GM04503 (cell line): ENCODE measurements around the gene KIAA1549.

Experiments used
- DNase-seq: peaks from one replicate; pipeline ENCODE4 v3.0.0-alpha.2; 2012; ENCODE audit warnings: low read depth

The KIAA1549 gene

DNA sequence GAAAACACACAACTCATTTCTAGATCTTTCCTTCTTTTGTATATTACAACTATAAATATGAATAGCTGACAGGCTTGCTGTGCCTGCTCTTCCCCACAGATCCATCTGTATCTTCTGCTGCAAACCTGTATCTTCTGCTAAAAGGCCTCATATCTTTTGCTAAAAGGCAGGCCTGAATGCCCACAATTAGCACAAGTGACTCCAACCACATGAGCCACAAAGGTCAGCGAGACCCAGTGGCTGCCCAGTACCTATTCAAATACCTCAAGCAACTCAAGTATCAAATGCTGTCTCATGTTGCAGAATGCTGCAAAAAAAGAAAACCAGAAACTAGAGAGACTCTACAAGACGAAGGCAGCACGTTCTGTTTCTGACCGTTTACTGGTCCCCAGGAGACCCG lies 128.7 kb downstream of the KIAA1549 start:
- no peak for DNase-seq

DNA sequence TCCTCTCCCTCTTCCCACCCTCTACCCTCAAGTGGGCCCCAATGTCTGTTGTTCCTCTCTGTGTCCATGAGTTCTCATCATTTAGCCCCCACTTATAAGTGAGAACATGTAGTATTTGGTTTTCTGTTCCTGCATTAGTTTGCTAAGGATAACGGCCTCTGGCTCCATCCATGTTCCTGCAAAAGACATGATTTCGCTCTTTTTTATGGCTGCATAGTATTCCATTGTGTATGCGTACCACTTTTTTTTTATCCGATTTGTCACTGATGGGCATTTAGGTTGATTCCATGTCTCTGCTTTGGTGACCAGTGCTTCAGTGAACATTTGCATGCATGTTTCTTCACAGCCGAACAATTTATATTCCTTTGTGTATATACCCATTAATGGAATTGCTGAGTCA lies 131.5 kb downstream of the KIAA1549 start:
- DNase-seq = no peak

GRCh38 chr7:138848056-138848980 lies 132.9 kb downstream of the KIAA1549 start:
- DNase-seq = no peak

DNA sequence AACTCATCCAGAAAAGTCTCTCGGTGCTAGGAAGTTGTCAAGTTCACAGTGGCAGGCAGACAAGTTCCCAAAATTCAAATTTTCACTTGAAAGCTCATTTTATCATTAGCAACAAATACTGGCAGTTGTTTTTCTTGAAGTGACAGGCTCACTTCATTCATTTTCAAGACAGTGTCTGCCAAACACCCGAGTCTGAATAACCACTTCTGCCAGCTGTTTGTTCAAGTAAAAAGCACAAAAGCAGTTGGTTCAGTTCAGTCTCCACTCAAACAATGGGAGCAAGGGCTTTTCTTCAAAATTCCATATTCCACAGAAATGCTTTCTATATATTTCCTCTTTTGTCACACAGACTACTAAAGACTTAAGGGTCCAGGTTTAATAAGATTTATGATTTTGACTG lies 135.5 kb downstream of the KIAA1549 start:
- no peak for DNase-seq

DNA sequence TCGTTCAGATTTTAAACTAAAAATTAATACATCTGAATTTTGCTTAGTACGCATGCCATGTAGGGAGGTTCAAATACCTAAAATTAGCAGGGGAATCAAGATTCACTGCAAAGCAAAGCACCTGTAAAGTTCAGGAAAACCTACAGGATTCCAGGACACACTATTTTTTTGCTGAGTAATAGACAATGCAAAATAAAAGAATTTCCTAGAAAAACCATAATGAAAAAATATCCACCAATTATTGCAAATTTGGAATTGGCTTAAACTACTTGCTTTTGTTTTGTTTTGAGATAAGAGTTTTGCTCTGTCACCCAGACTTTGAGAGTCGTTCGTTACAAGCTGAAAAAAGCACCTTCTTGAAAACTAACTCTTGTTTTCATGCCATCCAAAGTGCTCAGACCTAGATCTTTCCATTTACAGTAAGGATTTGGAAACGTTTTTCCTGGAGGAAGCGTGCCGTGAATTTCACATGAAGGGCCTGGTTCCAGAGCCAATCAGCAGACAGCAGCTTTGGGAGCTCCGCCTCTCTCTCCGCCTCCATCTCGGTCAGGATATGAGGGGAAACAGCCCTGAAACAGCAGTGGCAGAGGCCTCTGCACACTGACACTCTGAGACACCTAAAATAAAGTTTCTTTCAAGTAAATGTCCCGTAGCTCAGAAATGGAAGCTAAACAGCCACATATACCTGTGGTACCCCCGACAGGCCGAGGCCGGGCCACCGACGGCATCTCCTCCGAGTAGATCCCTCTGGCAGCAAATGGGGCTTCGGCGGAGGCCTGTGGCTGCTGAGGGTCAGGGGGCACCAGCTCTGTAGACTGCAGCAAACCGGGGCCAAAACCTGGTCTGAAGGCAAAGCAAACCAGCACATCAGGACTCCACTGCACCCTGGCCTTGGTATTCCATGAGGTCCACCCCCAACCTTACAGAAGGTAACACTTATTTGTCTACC lies 137.3 kb downstream of the KIAA1549 start:
- no peak for DNase-seq

DNA sequence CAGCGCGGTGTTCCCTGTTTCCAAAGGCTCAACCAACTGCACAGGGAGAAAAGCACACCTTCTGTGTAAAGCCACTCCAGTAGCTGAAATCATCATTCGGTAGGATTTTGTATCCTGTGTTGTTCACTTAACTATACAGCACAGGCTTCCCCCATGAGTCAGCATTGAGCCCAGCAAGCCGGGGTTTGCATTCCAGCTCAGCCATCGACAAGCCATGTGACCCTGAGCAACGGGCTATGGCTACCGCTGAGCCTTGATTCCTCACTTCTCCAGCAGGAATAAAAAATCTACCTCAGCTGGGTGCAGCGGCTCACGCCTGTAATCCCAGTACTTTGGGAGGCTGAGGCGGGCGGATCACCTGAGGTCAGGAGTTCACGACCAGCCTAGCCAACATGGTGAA lies 139.1 kb downstream of the KIAA1549 start:
- no peak for DNase-seq

DNA sequence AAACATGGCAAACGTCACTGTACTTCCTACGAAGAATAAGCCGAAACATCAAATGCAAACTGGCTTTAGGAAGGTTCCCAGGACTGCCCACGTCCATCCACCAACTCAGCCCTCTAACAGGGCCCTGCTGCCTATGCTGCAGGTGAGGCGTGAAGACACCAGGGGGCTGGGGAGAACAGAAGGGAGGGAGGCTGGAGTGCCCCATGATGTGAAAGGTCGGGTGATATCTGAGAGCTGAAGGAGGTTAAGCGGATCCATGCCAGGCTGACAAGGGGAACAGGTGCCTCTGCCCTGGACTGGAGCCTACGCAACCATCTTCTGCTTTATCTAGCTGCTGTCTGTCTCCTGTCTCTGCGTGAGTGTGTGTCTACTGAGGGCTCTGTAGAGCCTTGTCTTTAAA lies 143.0 kb downstream of the KIAA1549 start:
- DNase-seq = no peak

- DNase-seq = no peak
These were observed 143.6 kb downstream of the KIAA1549 start for GRCh38 chr7:138837627-138838026.

DNA sequence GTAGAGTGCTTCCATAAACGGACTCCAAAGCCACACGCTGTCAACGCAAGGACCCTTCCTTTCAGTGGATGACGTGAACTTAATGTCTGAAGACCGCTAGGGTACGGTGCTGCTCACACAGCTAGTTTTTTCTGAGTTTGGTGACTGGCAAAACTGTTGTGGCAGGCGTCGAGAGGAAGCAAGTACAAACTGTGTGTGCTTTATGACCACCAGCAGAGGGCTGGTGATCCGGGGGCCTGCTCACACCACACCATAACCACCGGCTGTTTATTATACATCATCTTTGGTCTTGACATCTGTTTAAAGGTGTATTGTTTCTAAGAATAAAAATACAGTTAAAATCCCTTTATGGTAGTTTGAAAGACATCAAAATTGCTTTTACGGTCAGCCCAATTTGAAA lies 146.1 kb downstream of the KIAA1549 start:
- no peak for DNase-seq

- DNase-seq = no peak
These were observed 146.6 kb downstream of the KIAA1549 start for GRCh38 chr7:138834583-138834982.

- DNase-seq = no peak
These were observed 147.6 kb downstream of the KIAA1549 start for GRCh38 chr7:138833596-138833995.

GRCh38 chr7:138832966-138833365 lies 148.2 kb downstream of the KIAA1549 start:
- DNase-seq = no peak

GRCh38 chr7:138829335-138829734 lies 151.9 kb downstream of the KIAA1549 start:
- no peak for DNase-seq

DNA sequence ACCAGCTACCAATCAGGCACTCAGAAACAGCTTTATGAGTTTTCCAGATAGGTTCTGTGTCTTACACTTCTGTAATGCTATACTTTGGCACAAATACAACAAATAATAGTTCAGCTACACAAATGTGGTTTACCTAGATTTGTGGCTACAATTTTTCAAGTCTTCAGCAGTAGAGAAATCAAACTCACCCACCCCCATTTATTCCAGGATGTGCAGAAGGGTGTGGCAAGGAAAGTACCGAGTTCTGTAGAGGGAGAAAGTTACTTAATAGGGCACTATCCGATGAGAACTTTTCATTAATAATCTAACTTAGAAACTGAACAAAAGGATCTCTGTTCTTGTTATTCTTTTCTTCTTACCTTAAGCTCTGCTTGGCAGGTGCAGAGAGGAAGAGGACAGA lies 152.9 kb downstream of the KIAA1549 start:
- DNase-seq = no peak

- DNase-seq = no peak
These were observed 156.0 kb downstream of the KIAA1549 start for GRCh38 chr7:138825049-138825721.

GRCh38 chr7:138822867-138823535 lies 158.2 kb downstream of the KIAA1549 start:
- no peak for DNase-seq

DNA sequence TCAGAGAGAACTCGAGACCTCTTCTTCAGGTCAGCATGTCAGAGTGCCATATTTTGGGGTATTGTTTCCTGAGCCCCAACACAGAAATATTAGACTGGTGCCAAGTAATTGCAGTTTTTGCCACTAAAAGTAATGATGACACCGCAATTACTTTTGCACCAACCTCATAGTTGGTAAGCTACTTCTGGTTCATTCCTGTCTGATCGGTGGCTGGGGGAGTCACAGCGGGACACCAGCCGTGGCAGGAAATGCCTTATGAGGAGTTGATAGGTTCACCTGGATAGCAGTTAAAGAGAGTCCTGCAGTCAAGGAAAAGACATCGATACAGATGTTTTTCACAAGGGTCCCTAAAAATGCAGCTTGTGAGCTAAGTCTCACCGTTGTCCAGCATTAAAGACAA lies 159.3 kb downstream of the KIAA1549 start:
- DNase-seq = no peak

GRCh38 chr7:138819625-138820024 lies 161.6 kb downstream of the KIAA1549 start:
- DNase-seq = no peak

DNA sequence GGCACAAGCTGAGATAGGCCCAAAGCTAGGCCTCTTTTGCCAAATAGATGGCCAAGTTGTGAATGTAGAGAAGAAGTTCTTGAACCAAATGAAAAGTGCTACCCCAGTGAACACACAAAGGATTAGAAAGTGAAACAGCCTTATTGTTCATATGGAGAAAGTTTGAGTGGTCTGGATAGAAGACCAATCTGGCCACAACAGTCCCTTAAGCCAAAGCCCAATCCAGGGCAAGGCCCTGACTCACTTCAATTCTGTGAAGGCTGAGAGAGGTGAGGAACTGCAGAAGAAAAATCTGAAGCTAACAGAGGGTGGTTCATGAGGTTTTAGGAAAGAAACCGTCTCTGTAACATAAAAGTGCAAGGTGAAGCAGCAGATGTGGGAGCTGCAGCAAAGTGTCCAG lies 164.5 kb downstream of the KIAA1549 start:
- no peak for DNase-seq

- no peak for DNase-seq
These were observed 166.3 kb downstream of the KIAA1549 start for GRCh38 chr7:138814816-138815332.

GRCh38 chr7:138813945-138814344 lies 167.2 kb downstream of the KIAA1549 start:
- no peak for DNase-seq
